Breast epithelium (tissue), 4 donors: ENCODE measurements around the gene GSTO1. TPM values are rescaled to one million over a fixed set of nuclear protein-coding genes. Genes with fewer than 3 reads are reported as not detected.
"Not testable (repeated sequence)": the region's sequence is repeated elsewhere in the genome, so short reads cannot be mapped to it uniquely, and the experiment has no call there.

Experiments used
- DNase-seq, 2 donors: peaks; one replicate each; pipeline ENCODE4 v3.0.0-alpha.2; 2019; ENCODE audit warnings: low spot score in 2 of 2
- H3K27ac ChIP-seq, 2 donors: fragments of 200-600 bp; sonication (generic) in 1 of 2; one replicate each; pipeline ENCODE4 v1.5.1; 2016 to 2019; ENCODE audit warnings: mild to moderate bottlenecking in 1 of 2
- H3K27me3 ChIP-seq, 2 donors: fragments of 200-600 bp; sonication (generic) in 1 of 2; one replicate each; pipeline versions ENCODE4 v1.5.1 to v1.6.0; 2017 to 2019; ENCODE audit warnings: control low read depth in 1 of 2, mild to moderate bottlenecking in 1 of 2
- H3K36me3 ChIP-seq: fragments of 200-600 bp; one replicate; pipeline ENCODE4 v1.5.1; 2019
- H3K4me1 ChIP-seq, 2 donors: fragments of 200-600 bp; sonication (generic); one replicate each; pipeline ENCODE4 v1.5.1; 2016 to 2019; ENCODE audit warnings: control low read depth in 1 of 2
- H3K4me3 ChIP-seq, 3 donors: fragments of 200-600 bp; sonication (generic); 1 replicate in 2 of 3; 2 replicates in 1 of 3; pipeline ENCODE4 v1.5.1; 2016 to 2019; ENCODE audit warnings: mild to moderate bottlenecking in 3 of 3, moderate library complexity in 2 of 3
- H3K9me3 ChIP-seq, 2 donors: fragments of 200-600 bp; sonication (generic) in 1 of 2; one replicate each; pipeline ENCODE4 v1.5.1; 2016 to 2019; ENCODE audit warnings: control low read depth in 1 of 2
- POLR2A ChIP-seq: fragments of 450-650 bp; IDR thresholded peaks from one replicate; pipeline ENCODE4 v1.6.1; 2016; ENCODE audit warnings: antibody characterized with exemption, mild to moderate bottlenecking, moderate library complexity
- POLR2AphosphoS5 ChIP-seq, 3 donors: sonication (generic); formaldehyde crosslinking; IDR thresholded peaks; one replicate each; pipeline ENCODE4 v1.6.1; 2017; ENCODE audit warnings: antibody characterized with exemption in 3 of 3
- intact Hi-C: fragments of 100-400 bp; cut with DNase I; formaldehyde crosslinking; loops from one replicate; pipeline ENCODE4 v1.15.1; 2023; ENCODE audit warnings: low total_unique reads
- total RNA-seq, 3 donors: library from RNA; depleted of rRNA; stranded (reverse); fragments of >200 nt; gene quantifications; one replicate each; pipeline ENCODE4 v1.1.0, GENCODE V29; 2016
- TF ChIP-seq, protein P1 (sequence below), 3 donors: fragments of 450-650 bp; IDR thresholded peaks; one replicate each; pipeline ENCODE4 v1.5.1; 2016 to 2017; ENCODE audit warnings: antibody characterized with exemption in 3 of 3, mild to moderate bottlenecking in 3 of 3, moderate library complexity in 3 of 3

GSTO1 gene
- total RNA-seq, 3 donors from 2014 or later = 81.6 to 123 (median 82.4) TPM

DNA sequence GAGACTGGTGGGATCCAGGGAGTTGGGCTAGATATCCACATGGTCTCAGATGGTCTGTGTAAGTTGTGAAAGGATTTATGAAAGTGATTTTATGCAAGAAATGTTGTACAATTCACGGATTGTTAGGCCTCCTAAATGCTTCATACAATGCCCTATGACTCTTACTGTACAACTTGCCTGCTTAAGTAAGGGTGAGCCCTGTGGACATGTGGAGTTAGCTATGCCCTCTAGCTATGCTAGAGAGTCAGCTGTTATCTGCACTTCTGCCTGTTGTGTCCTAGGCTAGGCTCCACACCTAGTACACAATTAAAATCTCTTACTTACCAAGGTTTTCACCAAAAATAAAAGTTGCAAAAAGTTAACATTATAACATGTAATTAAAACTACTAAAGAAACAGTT lies 20.9 kb upstream of the GSTO1 start:
- DNase-seq = no peak
- Histone ChIP-seq H3K36me3 (no peaks in the 10 kb centered on the region), H3K27ac (no peak overlapping the region), H3K4me1 (no peaks in the 10 kb centered on the region), H3K4me3 (no peak overlapping the region), H3K9me3 (no peaks in the 10 kb centered on the region), H3K27me3 (no peaks in the 10 kb centered on the region)
- intact Hi-C loops = no loop called here
- TF ChIP-seq, protein P1, sequence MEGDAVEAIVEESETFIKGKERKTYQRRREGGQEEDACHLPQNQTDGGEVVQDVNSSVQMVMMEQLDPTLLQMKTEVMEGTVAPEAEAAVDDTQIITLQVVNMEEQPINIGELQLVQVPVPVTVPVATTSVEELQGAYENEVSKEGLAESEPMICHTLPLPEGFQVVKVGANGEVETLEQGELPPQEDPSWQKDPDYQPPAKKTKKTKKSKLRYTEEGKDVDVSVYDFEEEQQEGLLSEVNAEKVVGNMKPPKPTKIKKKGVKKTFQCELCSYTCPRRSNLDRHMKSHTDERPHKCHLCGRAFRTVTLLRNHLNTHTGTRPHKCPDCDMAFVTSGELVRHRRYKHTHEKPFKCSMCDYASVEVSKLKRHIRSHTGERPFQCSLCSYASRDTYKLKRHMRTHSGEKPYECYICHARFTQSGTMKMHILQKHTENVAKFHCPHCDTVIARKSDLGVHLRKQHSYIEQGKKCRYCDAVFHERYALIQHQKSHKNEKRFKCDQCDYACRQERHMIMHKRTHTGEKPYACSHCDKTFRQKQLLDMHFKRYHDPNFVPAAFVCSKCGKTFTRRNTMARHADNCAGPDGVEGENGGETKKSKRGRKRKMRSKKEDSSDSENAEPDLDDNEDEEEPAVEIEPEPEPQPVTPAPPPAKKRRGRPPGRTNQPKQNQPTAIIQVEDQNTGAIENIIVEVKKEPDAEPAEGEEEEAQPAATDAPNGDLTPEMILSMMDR (IDR thresholded peaks at IDR 0.05) = no peak
- TF ChIP-seq POLR2A = no peak
- TF ChIP-seq POLR2AphosphoS5 (IDR thresholded peaks at IDR 0.05) = no peak

DNA sequence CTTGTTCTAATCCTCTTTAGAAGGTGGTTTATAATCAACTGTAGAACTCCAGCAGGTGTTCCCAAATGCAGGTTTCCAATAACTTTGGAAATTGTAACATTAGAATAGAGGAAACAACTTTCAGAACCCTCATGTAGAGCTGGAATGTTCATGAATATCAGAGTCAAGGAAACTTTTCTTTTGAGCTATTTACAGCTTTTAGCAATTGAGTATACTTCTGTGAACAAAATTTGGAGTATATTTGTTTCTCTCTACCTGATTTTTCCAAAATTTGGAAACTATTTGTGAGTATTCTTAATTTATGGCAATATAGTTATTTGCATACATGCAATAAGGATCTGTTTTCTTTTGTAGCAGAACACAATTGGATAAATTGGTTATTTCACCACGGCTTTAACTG lies 19.8 kb upstream of the GSTO1 start:
- intact Hi-C loops = no loop called here
- H3K9me3 ChIP-seq = no peaks in the 10 kb centered on the region
- no peaks in the 10 kb centered on the region for H3K27me3 ChIP-seq
- no peaks in the 10 kb centered on the region for H3K36me3 ChIP-seq
- TF ChIP-seq, protein P1 (IDR thresholded peaks at IDR 0.05) = no peak
- TF ChIP-seq POLR2AphosphoS5 (IDR thresholded peaks at IDR 0.05) = no peak
- H3K4me1 ChIP-seq = no peaks in the 10 kb centered on the region
- H3K27ac ChIP-seq = no peak overlapping the region
- H3K4me3 ChIP-seq = no peak overlapping the region
- DNase-seq = no peak

GRCh38 chr10:104235801-104236200 lies 18.9 kb upstream of the GSTO1 start:
- no peaks in the 10 kb centered on the region for H3K4me1 ChIP-seq
- intact Hi-C loops = no loop called here
- H3K27me3 ChIP-seq = no peaks in the 10 kb centered on the region
- no peaks in the 10 kb centered on the region for H3K9me3 ChIP-seq
- no peak overlapping the region for H3K27ac ChIP-seq
- TF ChIP-seq POLR2A = no peak
- TF ChIP-seq POLR2AphosphoS5 (IDR thresholded peaks at IDR 0.05) = no peak
- TF ChIP-seq, protein P1 (IDR thresholded peaks at IDR 0.05) = no peak
- no peak for DNase-seq
- no peaks in the 10 kb centered on the region for H3K36me3 ChIP-seq
- H3K4me3 ChIP-seq = no peak overlapping the region

- TF ChIP-seq POLR2A (no peak), POLR2AphosphoS5 (IDR thresholded peaks at IDR 0.05) (no peak)
- TF ChIP-seq, protein P1 (IDR thresholded peaks at IDR 0.05) = no peak
- no peak for DNase-seq
- H3K4me1 ChIP-seq = no peaks in the 10 kb centered on the region
Observed at GRCh38 chr10:104240078-104240477, 14.6 kb upstream of the GSTO1 start.

GRCh38 chr10:104242545-104242944 lies 12.1 kb upstream of the GSTO1 start:
- intact Hi-C loops = no loop called here
- H3K27me3 ChIP-seq = no peaks in the 10 kb centered on the region
- TF ChIP-seq POLR2A = no peak
- no peak for TF ChIP-seq POLR2AphosphoS5 (IDR thresholded peaks at IDR 0.05)
- TF ChIP-seq, protein P1 (IDR thresholded peaks at IDR 0.05) = no peak
- no peaks in the 10 kb centered on the region for H3K9me3 ChIP-seq
- no peak overlapping the region for H3K4me3 ChIP-seq
- H3K4me1 ChIP-seq = no peaks in the 10 kb centered on the region
- DNase-seq = no peak
- H3K27ac ChIP-seq = no peak overlapping the region
- H3K36me3 ChIP-seq = no peaks in the 10 kb centered on the region

More at GRCh38 chr10:104240078-104240477, 14.6 kb upstream of the GSTO1 start:
- Histone ChIP-seq H3K27me3 (no peaks in the 10 kb centered on the region), H3K4me3 (no peak overlapping the region), H3K27ac (no peak overlapping the region), H3K9me3 (no peaks in the 10 kb centered on the region), H3K36me3 (no peaks in the 10 kb centered on the region)
- intact Hi-C loops = no loop called here

DNA sequence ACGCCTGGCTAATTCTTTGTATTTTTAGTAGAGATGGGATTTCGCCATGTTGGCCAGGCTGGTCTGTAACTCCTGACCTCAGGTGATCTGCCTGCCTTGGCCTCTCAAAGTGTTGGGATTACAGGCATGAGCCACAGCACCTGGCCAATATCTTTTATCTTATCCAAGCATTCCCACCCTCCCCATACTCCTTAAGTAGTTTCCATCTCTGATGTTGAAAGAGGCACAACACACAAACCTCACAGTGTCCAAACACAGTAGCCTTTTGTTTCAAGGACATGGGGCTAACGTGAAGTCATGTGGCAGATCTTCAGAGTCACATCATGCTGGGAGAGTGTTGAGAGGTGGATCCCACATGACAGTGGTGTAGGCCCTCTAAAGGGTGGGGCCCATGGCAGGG lies 11.7 kb upstream of the GSTO1 start:
- H3K4me3 ChIP-seq, H3K27ac ChIP-seq, intact Hi-C loops, DNase-seq, H3K36me3 ChIP-seq, H3K4me1 ChIP-seq, H3K9me3 ChIP-seq, H3K27me3 ChIP-seq: not testable (repeated sequence)
